Stomach (tissue), 9 donors: ENCODE results near the gene JTB. TPM values are rescaled to one million over a fixed set of nuclear protein-coding genes. Genes with fewer than 3 reads are reported as not detected.

Source experiments
- DNase-seq, 2 donors: peaks; one replicate each; pipeline versions ENCODE4 v3.0.0 to v3.0.0-alpha.2; 2013 to 2019
- H3K27ac ChIP-seq, 5 donors: fragments of 200-600 bp in 4 of 5; sonication (generic) in 4 of 5; one replicate each; pipeline ENCODE4 v1.5.1; 2013 to 2019; ENCODE audit warnings: mild to moderate bottlenecking in 1 of 5, moderate library complexity in 1 of 5
- H3K27me3 ChIP-seq, 3 donors: fragments of 200-600 bp; sonication (generic); one replicate each; pipeline ENCODE4 v1.5.1; 2017 to 2019; ENCODE audit warnings: mixed run types in 1 of 3
- H3K36me3 ChIP-seq, 4 donors: fragments of 200-600 bp; sonication (generic); 1 replicate in 3 of 4; 2 replicates in 1 of 4; pipeline ENCODE4 v1.5.1; 2016 to 2019
- H3K4me1 ChIP-seq, 4 donors: fragments of 200-600 bp; sonication (generic); one replicate each; pipeline ENCODE4 v1.5.1; 2016 to 2019
- H3K4me3 ChIP-seq, 4 donors: fragments of 200-600 bp; sonication (generic) in 3 of 4; one replicate each; pipeline ENCODE4 v1.5.1; 2016 to 2019; ENCODE audit warnings: mild to moderate bottlenecking in 1 of 4
- H3K9me3 ChIP-seq, 4 donors: fragments of 200-600 bp; sonication (generic); one replicate each; pipeline ENCODE4 v1.5.1; 2016 to 2019
- CTCF ChIP-seq, 7 experiments: fragments of 450-650 bp in 4 of 7; fragments of 200-600 bp in 3 of 7; sonication (generic) in 3 of 7; IDR thresholded peaks; one replicate each; pipeline ENCODE4 v1.5.1; 2016 to 2019; ENCODE audit warnings: antibody characterized with exemption in 7 of 7, control low read depth in 2 of 7, mild to moderate bottlenecking in 1 of 7
- EP300 ChIP-seq: sonication (generic); formaldehyde crosslinking; IDR thresholded peaks from one replicate; pipeline ENCODE4 v1.6.1; 2017; ENCODE audit warnings: antibody characterized with exemption
- POLR2A ChIP-seq, 4 donors: fragments of 450-650 bp; IDR thresholded peaks; one replicate each; pipeline ENCODE4 v1.6.1; 2016; ENCODE audit warnings: antibody characterized with exemption in 4 of 4, control low read depth in 2 of 4, mild to moderate bottlenecking in 1 of 4, moderate library complexity in 1 of 4
- POLR2AphosphoS5 ChIP-seq, 3 donors: sonication (generic); formaldehyde crosslinking; IDR thresholded peaks; one replicate each; pipeline ENCODE4 v1.6.1; 2016; ENCODE audit warnings: antibody characterized with exemption in 3 of 3
- WGBS, 5 donors: extraction: QIAGEN DNeasy Blood & Tissue Kit in 3 of 5; methylation state at CpG; one replicate each; pipeline versions ENCODE4 v1.1.5 to v1.1.7; 2013 to 2018; 5-methylcytosine and 5-hydroxymethylcytosine counted together
- intact Hi-C: fragments of 100-400 bp; cut with DNase I; formaldehyde crosslinking; loops from one replicate; pipeline ENCODE4 v1.15.1; 2023; ENCODE audit warnings: low total_unique reads
- polyA plus RNA-seq, 3 donors: library from polyadenylated mRNA; stranded (reverse); fragments of 200-250 nt; gene quantifications; one replicate each; pipeline ENCODE4 v1.2.3, GENCODE V29; 2013
- total RNA-seq, 5 donors: library from RNA; depleted of rRNA; stranded (reverse); fragments of >200 nt; gene quantifications; one replicate each; pipeline versions ENCODE4 v1.1.0 to v1.2.3, GENCODE V29; 2014 to 2016
- donor health status: healthy with polysubstance abuse.
- donor health status: Bipolar disorder and iron deficiency.
- donor health status: healthy.

The JTB gene
- total and polyA plus RNA-seq, 8 donors, result 130 to 859 (median 235) TPM

DNA sequence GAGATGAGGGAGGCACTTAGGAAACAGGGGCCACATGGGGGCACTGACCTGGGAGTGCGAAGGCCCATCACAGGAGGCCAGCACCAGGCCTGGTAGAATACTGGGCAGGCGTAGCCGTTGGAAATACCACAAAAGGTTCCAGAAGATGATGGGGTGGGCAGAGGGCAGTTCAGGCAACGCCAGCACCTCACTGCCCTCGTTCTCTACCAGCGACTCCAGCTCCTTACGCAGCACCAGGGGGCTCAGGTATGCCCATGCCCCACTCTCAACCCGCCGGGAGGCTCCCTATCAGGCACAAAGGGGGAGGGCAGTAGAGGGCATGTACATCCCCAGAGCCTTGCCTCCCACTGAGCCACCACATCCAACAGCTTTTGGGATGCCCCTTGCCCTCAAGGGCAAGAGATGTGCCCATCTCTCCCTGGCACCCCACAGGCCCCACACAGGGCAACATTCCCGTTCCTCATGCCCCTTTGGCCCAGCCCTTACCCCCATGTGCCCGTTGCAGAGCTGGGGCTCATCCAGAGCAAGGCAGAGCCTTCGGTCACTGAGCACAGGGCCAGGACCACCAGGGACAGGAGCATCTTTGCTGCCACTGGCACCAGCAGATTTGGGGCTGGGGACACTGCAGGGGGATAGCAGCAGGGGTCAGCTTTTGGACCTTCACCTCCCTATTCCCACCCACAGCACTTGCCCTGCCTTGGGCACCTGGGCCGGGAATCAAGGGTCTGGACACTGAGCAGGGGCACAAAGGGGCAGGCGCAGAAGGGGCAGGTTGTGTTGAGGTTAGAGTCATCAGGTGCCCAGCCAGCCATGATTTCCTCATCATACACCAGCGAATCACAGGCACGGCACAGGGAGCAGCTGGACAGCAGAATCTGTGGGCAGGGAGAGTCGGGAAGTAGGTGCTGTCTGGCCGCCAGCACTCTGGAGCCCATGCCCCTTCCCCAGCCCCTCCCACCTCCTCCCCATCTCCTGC, 45.0 kb downstream of the JTB start:
- H3K36me3 ChIP-seq, result peaks cover 63 to 87% (median 84%) of the 10 kb centered on the region in 4 donors
- TF ChIP-seq CTCF (IDR thresholded peaks at IDR 0.05), result no peak
- no peak for TF ChIP-seq POLR2A (IDR thresholded peaks at IDR 0.05)
- TF ChIP-seq EP300, result no peak
- no peak for DNase-seq

GRCh38 chr1:153929981-153930948, 47.2 kb downstream of the JTB start:
- intact Hi-C loops, result no loop called here
- TF ChIP-seq EP300, result no peak
- TF ChIP-seq POLR2A (IDR thresholded peaks at IDR 0.05), result no peak
- TF ChIP-seq POLR2AphosphoS5 (IDR thresholded peaks at IDR 0.05), result no peak
- TF ChIP-seq CTCF (IDR thresholded peaks at IDR 0.05), result no peak
- no peak for DNase-seq
- Histone ChIP-seq H3K27ac (no peak overlapping the region), H3K4me3 (no peak overlapping the region), H3K9me3 (no peaks in the 10 kb centered on the region), H3K36me3 (peaks cover 41 to 65% (median 62%) of the 10 kb centered on the region in 4 donors), H3K27me3 (no peaks in the 10 kb centered on the region), H3K4me1 (no peaks in the 10 kb centered on the region)
- 78 to 88% (median 84%) methylated on average over 14 of the region's 14 CpGs for WGBS, 5 donors

More for the DNA sequence above, 45.0 kb downstream of the JTB start:
- Histone ChIP-seq H3K27me3 (no peaks in the 10 kb centered on the region), H3K4me1 (no peaks in the 10 kb centered on the region), H3K9me3 (no peaks in the 10 kb centered on the region), H3K27ac (no peak overlapping the region), H3K4me3 (no peak overlapping the region)
- WGBS, 5 donors, result 94 to 97% (median 96%) methylated on average over 13 to 18 of the region's 18 CpGs
- intact Hi-C loops, result no loop called here

DNA sequence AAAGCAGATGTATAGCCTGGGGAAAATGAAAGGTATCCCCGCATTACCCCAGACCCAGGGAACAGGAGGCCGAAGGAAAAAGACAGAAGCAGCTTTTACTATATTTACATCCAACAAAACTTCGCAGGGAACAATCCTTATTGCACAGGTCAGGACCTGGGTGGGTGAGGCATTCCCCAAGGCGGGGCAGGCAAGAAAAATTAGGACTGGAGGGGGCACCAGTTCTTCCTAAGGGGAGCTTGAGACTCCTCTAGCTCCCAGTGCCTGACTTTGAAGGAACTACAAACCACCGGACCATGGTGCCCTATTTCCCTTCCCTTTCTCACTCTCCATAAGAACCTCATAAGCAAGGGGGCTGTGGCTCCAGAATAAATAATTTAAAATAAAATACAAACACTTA, 48.0 kb downstream of the JTB start:
- Histone ChIP-seq H3K4me3 (no peak overlapping the region), H3K27ac (peak overlapping the region in 2 of 5 donors; percentile 7 to 46), H3K27me3 (no peaks in the 10 kb centered on the region), H3K9me3 (no peaks in the 10 kb centered on the region), H3K36me3 (peaks cover 33 to 57% (median 54%) of the 10 kb centered on the region in 4 donors), H3K4me1 (peaks cover 0 to under 1% (median under 1%) of the 10 kb centered on the region in 4 donors)
- intact Hi-C loops, result no loop called here
- no peak for DNase-seq
- TF ChIP-seq EP300, result no peak
- TF ChIP-seq POLR2A (IDR thresholded peaks at IDR 0.05), result no peak
- no peak for TF ChIP-seq POLR2AphosphoS5 (IDR thresholded peaks at IDR 0.05)
- no peak for TF ChIP-seq CTCF (IDR thresholded peaks at IDR 0.05)
- WGBS, 5 donors, result 81 to 90% (median 86%) methylated on average over 5 of the region's 5 CpGs

DNA sequence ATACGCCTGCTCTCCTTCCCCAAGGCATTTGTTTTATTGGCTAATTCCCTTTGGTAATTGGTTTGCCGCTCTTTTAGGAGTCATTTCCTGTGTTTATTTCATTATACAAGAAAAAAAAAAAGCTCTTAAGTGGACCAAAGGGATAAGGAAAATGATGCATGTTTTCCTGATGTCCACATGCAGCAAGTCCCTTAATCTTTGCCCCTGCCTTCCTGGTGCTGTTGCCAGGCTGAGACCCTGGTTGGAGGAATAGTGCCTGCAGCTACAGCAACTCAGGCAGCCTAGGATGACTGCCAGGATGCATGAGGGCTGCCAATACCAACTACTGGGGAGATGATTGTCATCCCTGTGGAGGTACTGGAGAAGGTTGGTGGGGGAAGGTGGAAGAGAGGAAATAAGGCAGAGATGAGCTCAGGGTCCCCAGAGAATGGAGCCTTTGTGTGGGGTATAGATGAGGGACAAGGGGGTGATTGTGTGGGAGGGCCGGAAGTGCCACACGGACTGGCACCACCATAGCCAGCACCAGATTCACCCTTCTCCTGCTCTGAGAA, 48.6 kb downstream of the JTB start:
- intact Hi-C loops, result no loop called here
- no peak for DNase-seq
- Histone ChIP-seq H3K27ac (peak overlapping the region in 2 of 5 donors; percentile 7 to 46), H3K4me3 (no peak overlapping the region), H3K4me1 (peaks cover 3 to 7% (median 5%) of the 10 kb centered on the region in 4 donors), H3K9me3 (no peaks in the 10 kb centered on the region), H3K36me3 (peaks cover 27 to 51% (median 48%) of the 10 kb centered on the region in 4 donors), H3K27me3 (no peaks in the 10 kb centered on the region)
- WGBS, 5 donors, result 63 to 74% (median 70%) methylated on average over 4 of the region's 4 CpGs
- TF ChIP-seq POLR2A (IDR thresholded peaks at IDR 0.05), result no peak
- no peak for TF ChIP-seq POLR2AphosphoS5 (IDR thresholded peaks at IDR 0.05)
- no peak for TF ChIP-seq EP300
- no peak for TF ChIP-seq CTCF (IDR thresholded peaks at IDR 0.05)
